H7 (cell line): ENCODE data around the gene NPFF. TPM values are rescaled to one million over a fixed set of nuclear protein-coding genes. Genes with fewer than 3 reads are reported as not detected.
A peak's percentile ranks its signal among the peaks of the same experiment; 100 is the strongest.

Source experiments
- DNase-seq: peaks from one replicate; pipeline ENCODE4 v3.0.0; 2012
- H3K27me3 ChIP-seq: 2 replicates; pipeline ENCODE4 v1.6.0; 2011; ENCODE audit warnings: mild to moderate bottlenecking, low read length; ENCODE audit not compliant: control insufficient read depth, insufficient read depth
- H3K36me3 ChIP-seq: replicated peaks from 2 replicates; pipeline ENCODE4 v1.5.1; 2011; ENCODE audit warnings: low read length; ENCODE audit not compliant: control insufficient read depth, insufficient read depth
- H3K4me3 ChIP-seq: 2 replicates; pipeline ENCODE4 v1.5.1; 2011; ENCODE audit warnings: low read depth, mild to moderate bottlenecking, control low read depth, low read length, moderate library complexity; ENCODE audit not compliant: insufficient read depth
- total RNA-seq: library from RNA; depleted of rRNA; stranded (reverse); fragments of >200 nt; shearing (Covaris generic); gene quantifications from 2 replicates; pipeline ENCODE4 v1.2.3, GENCODE V29; 2014

Gene NPFF
- total RNA-seq, 1 experiment from 2014 or later, result not detected

DNA sequence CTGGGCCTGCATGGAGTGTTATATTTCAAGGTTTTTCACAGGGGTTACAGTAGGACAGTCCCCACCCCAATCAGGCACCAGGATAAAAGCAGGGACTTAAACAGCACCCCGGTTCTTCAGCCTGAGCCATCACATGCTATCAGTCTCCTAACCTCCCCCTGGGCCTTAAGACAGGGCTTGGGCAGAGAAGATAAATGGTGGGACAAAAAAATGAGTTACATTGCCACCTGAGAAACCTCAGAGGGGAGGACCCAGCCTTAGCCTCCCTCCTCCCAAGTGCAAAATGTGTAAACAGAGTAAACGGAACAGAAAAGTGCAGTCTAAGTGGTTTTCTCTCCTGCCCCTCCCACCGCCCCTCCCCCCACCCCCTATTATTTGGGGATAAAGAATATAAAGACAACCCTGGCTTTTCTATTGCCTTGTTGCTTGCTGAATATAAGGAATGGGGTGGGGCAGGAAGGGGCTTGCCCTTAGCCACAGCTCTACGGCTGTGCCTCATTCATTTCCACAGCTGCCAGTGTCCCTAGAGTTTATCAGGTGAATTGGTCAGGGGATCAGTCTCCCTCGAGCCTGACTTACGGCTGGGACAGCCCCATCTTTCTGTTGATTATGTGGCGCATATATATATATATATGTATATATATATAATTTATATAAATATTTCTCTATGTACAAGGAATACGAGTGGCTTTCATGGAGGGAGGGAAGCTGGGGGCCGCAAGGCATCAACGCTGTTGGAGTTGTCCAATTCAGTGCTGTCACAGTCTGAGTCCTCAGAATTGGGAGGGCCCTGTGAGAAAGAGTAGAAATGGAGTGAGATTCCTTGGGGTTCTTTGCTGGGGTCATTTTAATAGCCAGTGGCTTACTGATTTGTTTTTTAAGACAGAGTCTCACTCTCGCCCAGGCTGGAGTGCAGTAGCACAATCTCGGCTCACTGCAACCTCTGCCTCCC is 26.5 kb downstream of the NPFF start:
- no peak overlapping the region for H3K4me3 ChIP-seq
- no peak for DNase-seq
- H3K27me3 ChIP-seq, result no peaks in the 10 kb centered on the region
- peaks cover 39% of the 10 kb centered on the region for H3K36me3 ChIP-seq

- DNase-seq, result no peak
- no peak overlapping the region for H3K4me3 ChIP-seq
- H3K36me3 ChIP-seq, result peaks cover 42% of the 10 kb centered on the region
- no peaks in the 10 kb centered on the region for H3K27me3 ChIP-seq
These were observed 28.0 kb downstream of the NPFF start for GRCh38 chr12:53479331-53479730.

DNA sequence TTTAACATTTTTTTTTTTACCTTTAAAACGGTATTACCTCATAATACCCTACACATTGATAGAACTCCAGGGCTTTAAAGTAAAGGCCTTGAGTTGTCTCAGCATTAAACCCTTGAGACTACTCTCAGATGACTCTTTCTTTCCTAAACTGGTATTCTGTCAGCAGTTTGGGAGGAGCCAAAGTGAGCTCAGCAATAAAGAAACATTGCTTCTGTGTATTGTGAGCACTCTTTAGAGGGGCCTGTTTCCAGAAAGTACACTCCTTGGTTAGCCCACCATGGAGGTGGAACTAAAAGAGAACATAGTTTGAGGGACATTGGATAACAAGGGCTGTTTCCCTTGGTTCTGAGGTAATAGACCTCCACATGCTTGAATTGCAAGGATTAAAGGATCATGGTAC is 28.4 kb downstream of the NPFF start:
- Histone ChIP-seq H3K27me3 (no peaks in the 10 kb centered on the region), H3K4me3 (no peak overlapping the region), H3K36me3 (peaks cover 44% of the 10 kb centered on the region)
- DNase-seq, result no peak

GRCh38 chr12:53476769-53477209 is 30.5 kb downstream of the NPFF start:
- DNase-seq, result peak; percentile 76
- H3K27me3 ChIP-seq, result no peaks in the 10 kb centered on the region
- no peak overlapping the region for H3K4me3 ChIP-seq
- peaks cover 47% of the 10 kb centered on the region for H3K36me3 ChIP-seq

DNA sequence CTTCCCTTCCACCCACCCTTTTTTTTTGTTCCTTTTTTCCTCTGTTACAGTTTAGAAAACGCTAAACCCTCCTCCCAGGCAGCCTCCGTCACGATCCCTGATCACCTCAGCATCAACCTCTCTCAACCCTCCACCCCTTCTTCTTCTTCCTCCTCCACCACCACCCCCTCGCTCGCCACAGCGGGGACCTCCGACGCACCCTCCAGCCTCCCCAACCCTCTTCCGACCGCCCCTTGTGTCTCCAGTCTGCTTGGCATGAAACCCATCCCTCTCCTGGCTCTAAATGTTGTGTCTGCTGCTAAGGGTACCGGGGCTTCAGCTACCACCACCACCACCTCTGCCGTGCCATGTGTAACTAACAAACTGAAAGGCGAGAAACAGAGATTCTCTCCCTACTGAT is 32.5 kb downstream of the NPFF start:
- DNase-seq, result no peak
- Histone ChIP-seq H3K4me3 (no peak overlapping the region), H3K27me3 (no peaks in the 10 kb centered on the region), H3K36me3 (peaks cover 49% of the 10 kb centered on the region)

- Histone ChIP-seq H3K4me3 (no peak overlapping the region), H3K36me3 (peaks cover 51% of the 10 kb centered on the region), H3K27me3 (no peaks in the 10 kb centered on the region)
- no peak for DNase-seq
These were observed 33.2 kb downstream of the NPFF start for GRCh38 chr12:53474077-53474476.

DNA sequence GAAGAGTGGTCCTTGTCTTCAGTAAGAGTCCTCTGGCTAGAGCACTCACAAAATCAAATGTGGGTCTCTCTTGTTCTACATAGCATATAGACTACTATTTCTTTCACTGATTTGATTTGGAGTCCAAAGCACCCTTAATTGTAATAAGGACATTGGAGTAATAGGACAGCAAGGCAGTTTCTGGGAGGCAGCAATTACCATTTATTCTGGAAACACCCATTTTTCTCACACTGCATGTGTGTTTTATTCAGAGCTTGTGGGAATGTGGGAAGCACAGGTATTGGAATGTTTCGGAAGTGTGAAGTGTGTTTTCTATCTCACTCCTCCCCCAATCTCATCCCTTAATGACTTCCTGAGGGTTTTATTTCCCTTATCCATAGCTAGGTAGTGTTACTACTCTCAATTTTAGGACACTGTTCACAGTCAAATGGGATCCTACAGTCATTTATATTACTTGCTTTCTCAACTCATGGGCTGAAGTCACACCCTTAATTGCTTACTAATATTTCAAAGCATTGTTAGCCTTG is 35.2 kb downstream of the NPFF start:
- H3K4me3 ChIP-seq, result no peak overlapping the region
- H3K27me3 ChIP-seq, result no peaks in the 10 kb centered on the region
- H3K36me3 ChIP-seq, result peaks cover 60% of the 10 kb centered on the region
- DNase-seq, result no peak

GRCh38 chr12:53468282-53468681 is 39.0 kb downstream of the NPFF start:
- Histone ChIP-seq H3K36me3 (peaks cover 65% of the 10 kb centered on the region), H3K27me3 (no peaks in the 10 kb centered on the region), H3K4me3 (no peak overlapping the region)
- no peak for DNase-seq

GRCh38 chr12:53467880-53468279 is 39.4 kb downstream of the NPFF start:
- H3K36me3 ChIP-seq, result peaks cover 68% of the 10 kb centered on the region
- no peak overlapping the region for H3K4me3 ChIP-seq
- no peak for DNase-seq
- no peaks in the 10 kb centered on the region for H3K27me3 ChIP-seq

DNA sequence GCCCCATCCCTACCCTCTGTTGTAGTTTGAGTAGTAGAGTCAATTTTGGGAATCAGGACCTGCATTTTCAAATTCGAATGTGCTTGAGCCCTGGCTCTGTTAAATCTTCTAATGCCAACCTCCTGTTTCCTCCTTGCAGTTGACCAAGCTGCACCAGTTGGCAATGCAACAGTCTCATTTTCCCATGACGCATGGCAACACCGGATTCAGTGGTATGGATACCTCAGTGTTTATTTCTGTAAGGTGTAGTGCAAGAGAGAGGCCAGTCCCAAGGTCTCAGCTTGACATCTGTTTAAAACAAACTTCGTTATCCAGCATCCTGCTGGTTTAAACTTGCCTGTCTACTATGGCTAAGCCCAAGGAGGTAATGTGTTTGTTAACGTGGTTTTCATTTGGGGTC is 40.2 kb downstream of the NPFF start:
- no peak overlapping the region for H3K4me3 ChIP-seq
- peaks cover 72% of the 10 kb centered on the region for H3K36me3 ChIP-seq
- DNase-seq, result no peak

GRCh38 chr12:53466640-53467039 is 40.6 kb downstream of the NPFF start:
- Histone ChIP-seq H3K4me3 (no peak overlapping the region), H3K27me3 (no peaks in the 10 kb centered on the region), H3K36me3 (peaks cover 71% of the 10 kb centered on the region)
- no peak for DNase-seq

More for the DNA sequence above, 40.2 kb downstream of the NPFF start:
- H3K27me3 ChIP-seq, result no peaks in the 10 kb centered on the region

- Histone ChIP-seq H3K27me3 (no peaks in the 10 kb centered on the region), H3K36me3 (peaks cover 76% of the 10 kb centered on the region), H3K4me3 (no peak overlapping the region)
- DNase-seq, result no peak
These were observed 41.6 kb downstream of the NPFF start for GRCh38 chr12:53465679-53466078.

GRCh38 chr12:53464685-53465418 is 42.4 kb downstream of the NPFF start:
- Histone ChIP-seq H3K36me3 (peaks cover 82% of the 10 kb centered on the region), H3K27me3 (no peaks in the 10 kb centered on the region), H3K4me3 (no peak overlapping the region)
- no peak for DNase-seq

- H3K27me3 ChIP-seq, result no peaks in the 10 kb centered on the region
- no peak for DNase-seq
- no peak overlapping the region for H3K4me3 ChIP-seq
- peaks cover 86% of the 10 kb centered on the region for H3K36me3 ChIP-seq
These were observed 43.3 kb downstream of the NPFF start for GRCh38 chr12:53463802-53464560.
